ENCODE data around the gene FGD3. TPM values are rescaled to one million over a fixed set of nuclear protein-coding genes. Genes with fewer than 3 reads are reported as not detected.

The FGD3 gene
- total and polyA plus RNA-seq, 2 donors (not counting 1 experiment from before 2014, with no cell fraction given): not detected

GRCh38 chr9:93039456-93039855 lies 92.1 kb downstream of the FGD3 start:
- no peaks in the 10 kb centered on the region for H4K20me1 ChIP-seq (ENCODE audit: control insufficient read depth, extremely low read depth, insufficient read depth, low read length)
- no peaks in the 10 kb centered on the region for H3K9me3 ChIP-seq (ENCODE audit: control insufficient read depth, insufficient read depth, low read depth, low read length)
- H3K36me3 ChIP-seq (ENCODE audit: control insufficient read depth, insufficient read depth, low read length): no peaks in the 10 kb centered on the region
- no peak overlapping the region for H2AFZ ChIP-seq (ENCODE audit: low read length)
- no peaks in the 10 kb centered on the region for H3K27me3 ChIP-seq (ENCODE audit: control insufficient read depth, insufficient read depth, low read length)
- H3K4me3 ChIP-seq (replicated peaks in 1 of 4; ENCODE audit: control extremely low read depth in 1 of 4, insufficient read depth in 1 of 4, low read depth in 3 of 4, low read length in 4 of 4): no peak overlapping the region
- no peaks in the 10 kb centered on the region for H3K4me1 ChIP-seq (ENCODE audit: control insufficient read depth, extremely low read depth, insufficient read depth, low read length)
- no peaks in the 10 kb centered on the region for H3K79me2 ChIP-seq (ENCODE audit: control insufficient read depth, insufficient read depth, low read length)
- H3K9ac ChIP-seq (ENCODE audit: insufficient read depth, low read length): no peak overlapping the region
- no peak for DNase-seq (ENCODE audit: low read depth in 2 of 2)
- no peak overlapping the region for H3K27ac ChIP-seq (ENCODE audit: insufficient read depth, low read length)
- H3K4me2 ChIP-seq (ENCODE audit: extremely low read depth, insufficient read depth, low read length): no peak overlapping the region
- TF ChIP-seq CTCF (conservative IDR thresholded peaks at IDR 0.05 in 1 of 2, IDR thresholded peaks at IDR 0.05 in 1 of 2; ENCODE audit: low read depth in 1 of 2, low read length in 2 of 2) (no peak), EZH2 (IDR thresholded peaks at IDR 0.05; ENCODE audit: low read length, missing control alignments) (no peak)

GRCh38 chr9:93039976-93040375 lies 92.7 kb downstream of the FGD3 start:
- Histone ChIP-seq H3K27me3 (ENCODE audit: control insufficient read depth, insufficient read depth, low read length) (no peaks in the 10 kb centered on the region), H3K36me3 (ENCODE audit: control insufficient read depth, insufficient read depth, low read length) (no peaks in the 10 kb centered on the region), H3K4me3 (replicated peaks in 1 of 4; ENCODE audit: control extremely low read depth in 1 of 4, insufficient read depth in 1 of 4, low read depth in 3 of 4, low read length in 4 of 4) (no peak overlapping the region), H3K9me3 (ENCODE audit: control insufficient read depth, insufficient read depth, low read depth, low read length) (no peaks in the 10 kb centered on the region), H3K9ac (ENCODE audit: insufficient read depth, low read length) (no peak overlapping the region), H3K4me2 (ENCODE audit: extremely low read depth, insufficient read depth, low read length) (no peak overlapping the region), H3K4me1 (ENCODE audit: control insufficient read depth, extremely low read depth, insufficient read depth, low read length) (no peaks in the 10 kb centered on the region), H2AFZ (ENCODE audit: low read length) (no peak overlapping the region), H3K79me2 (ENCODE audit: control insufficient read depth, insufficient read depth, low read length) (no peaks in the 10 kb centered on the region), H3K27ac (ENCODE audit: insufficient read depth, low read length) (no peak overlapping the region), H4K20me1 (ENCODE audit: control insufficient read depth, extremely low read depth, insufficient read depth, low read length) (no peaks in the 10 kb centered on the region)
- DNase-seq (ENCODE audit: low read depth in 2 of 2): no peak
- TF ChIP-seq CTCF (conservative IDR thresholded peaks at IDR 0.05 in 1 of 2, IDR thresholded peaks at IDR 0.05 in 1 of 2; ENCODE audit: low read depth in 1 of 2, low read length in 2 of 2): no peak
- TF ChIP-seq EZH2 (IDR thresholded peaks at IDR 0.05; ENCODE audit: low read length, missing control alignments): no peak

GRCh38 chr9:93040409-93040808 lies 93.1 kb downstream of the FGD3 start:
- no peaks in the 10 kb centered on the region for H3K36me3 ChIP-seq (ENCODE audit: control insufficient read depth, insufficient read depth, low read length)
- H3K9ac ChIP-seq (ENCODE audit: insufficient read depth, low read length): no peak overlapping the region
- no peaks in the 10 kb centered on the region for H3K4me1 ChIP-seq (ENCODE audit: control insufficient read depth, extremely low read depth, insufficient read depth, low read length)
- H3K79me2 ChIP-seq (ENCODE audit: control insufficient read depth, insufficient read depth, low read length): no peaks in the 10 kb centered on the region
- no peaks in the 10 kb centered on the region for H3K9me3 ChIP-seq (ENCODE audit: control insufficient read depth, insufficient read depth, low read depth, low read length)
- no peaks in the 10 kb centered on the region for H4K20me1 ChIP-seq (ENCODE audit: control insufficient read depth, extremely low read depth, insufficient read depth, low read length)
- no peak for DNase-seq (ENCODE audit: low read depth in 2 of 2)
- H3K27me3 ChIP-seq (ENCODE audit: control insufficient read depth, insufficient read depth, low read length): no peaks in the 10 kb centered on the region
- no peak overlapping the region for H3K4me2 ChIP-seq (ENCODE audit: extremely low read depth, insufficient read depth, low read length)
- no peak overlapping the region for H3K4me3 ChIP-seq (replicated peaks in 1 of 4; ENCODE audit: control extremely low read depth in 1 of 4, insufficient read depth in 1 of 4, low read depth in 3 of 4, low read length in 4 of 4)
- TF ChIP-seq CTCF (conservative IDR thresholded peaks at IDR 0.05 in 1 of 2, IDR thresholded peaks at IDR 0.05 in 1 of 2; ENCODE audit: low read depth in 1 of 2, low read length in 2 of 2) (no peak), EZH2 (IDR thresholded peaks at IDR 0.05; ENCODE audit: low read length, missing control alignments) (no peak)
- no peak overlapping the region for H3K27ac ChIP-seq (ENCODE audit: insufficient read depth, low read length)
- no peak overlapping the region for H2AFZ ChIP-seq (ENCODE audit: low read length)

All from fibroblast of lung (primary cell).